Kidney capillary endothelial cell (primary cell): ENCODE results near the gene RBM18.

Experiments used
- DNase-seq: peaks from one replicate; pipeline ENCODE4 v3.0.0-alpha.2; 2018; ENCODE audit warnings: low spot score

The RBM18 gene

DNA sequence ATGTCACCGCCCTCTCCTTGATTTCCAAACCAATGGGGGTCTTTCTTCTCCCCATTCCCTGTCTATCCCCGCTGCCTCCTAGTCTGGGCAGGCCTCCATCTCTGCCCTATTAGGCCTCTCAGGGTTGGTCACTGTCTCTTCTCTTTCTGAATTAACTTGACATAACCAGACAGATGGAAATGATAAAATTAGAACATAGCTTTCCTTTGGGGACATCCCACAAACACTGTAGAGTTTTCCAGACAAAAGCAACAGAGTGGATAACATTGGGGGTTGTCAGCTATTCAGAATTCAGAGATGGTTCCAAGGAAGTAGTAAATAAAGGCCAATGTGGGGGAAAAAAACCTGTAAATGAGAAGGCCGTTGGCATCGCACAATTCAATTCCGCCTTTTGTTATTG, 60.6 kb downstream of the RBM18 start:
- no peak for DNase-seq

DNA sequence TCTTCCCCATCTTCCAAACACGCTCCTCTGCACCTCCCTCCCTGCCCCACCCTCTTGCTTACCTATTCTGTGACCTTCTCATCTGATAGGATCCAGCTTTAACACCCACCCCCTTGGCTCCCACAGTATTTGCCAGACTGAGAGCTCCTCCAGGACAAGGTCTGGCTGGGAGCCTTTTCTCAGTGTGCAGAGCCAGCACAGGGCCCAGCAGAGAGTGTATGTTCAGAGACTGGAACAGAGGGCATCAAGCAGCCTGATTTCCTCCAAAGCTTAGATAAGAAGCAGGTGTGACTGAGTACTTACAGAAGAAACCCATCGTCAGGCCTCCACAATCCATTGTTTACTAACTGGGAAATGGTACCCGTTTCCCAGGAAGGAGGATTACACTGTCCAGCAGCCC, 62.5 kb downstream of the RBM18 start:
- DNase-seq = no peak

DNA sequence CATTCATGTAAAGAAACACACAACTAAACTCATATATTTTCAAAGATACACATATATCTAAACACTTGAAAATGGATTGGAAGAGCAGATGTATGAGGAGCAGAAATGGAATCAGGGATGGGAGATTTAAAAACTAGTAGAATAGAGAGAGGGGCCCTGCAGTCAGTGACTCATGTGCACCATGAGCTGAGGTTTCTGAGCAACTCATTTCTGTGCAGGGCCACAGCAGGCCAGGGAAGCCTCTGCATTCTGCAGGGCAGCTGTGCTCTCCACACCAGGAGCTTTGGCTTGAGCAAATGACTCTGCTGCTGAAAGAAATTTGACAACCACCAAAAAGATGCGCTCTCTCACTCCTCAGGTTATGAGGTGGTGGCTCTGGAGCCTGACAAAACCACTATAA, 63.0 kb downstream of the RBM18 start:
- no peak for DNase-seq

DNA sequence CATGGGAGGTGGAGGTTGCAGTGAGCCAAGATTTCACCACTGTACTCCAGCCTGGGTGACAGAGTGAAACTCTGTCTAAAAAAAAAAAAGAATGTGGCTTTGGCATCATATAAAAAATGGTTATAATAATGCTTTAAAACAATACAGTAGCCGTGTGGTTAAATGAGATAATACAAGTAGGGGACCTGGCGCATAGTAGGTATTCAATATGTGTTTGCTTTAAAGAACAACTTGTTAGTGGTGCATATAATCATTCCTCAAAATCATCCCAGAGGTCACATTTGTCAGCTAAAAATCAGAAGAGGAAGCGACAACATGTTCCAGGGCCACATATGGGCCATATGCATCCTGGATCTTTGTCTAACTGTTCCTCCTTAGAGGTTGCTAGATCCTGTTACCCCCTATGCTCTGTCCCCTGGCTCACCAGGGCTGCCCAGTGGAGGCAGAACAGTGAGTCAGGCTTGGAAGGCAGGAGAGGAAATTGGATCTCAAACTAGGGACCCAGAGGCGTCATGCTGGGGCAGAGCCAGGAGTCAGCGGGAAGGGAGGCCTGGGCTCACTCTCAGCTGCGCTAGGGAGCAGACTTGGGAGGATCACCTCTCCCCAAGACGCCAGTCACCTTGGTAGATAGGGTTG, 63.6 kb downstream of the RBM18 start:
- DNase-seq = peak; percentile 79

DNA sequence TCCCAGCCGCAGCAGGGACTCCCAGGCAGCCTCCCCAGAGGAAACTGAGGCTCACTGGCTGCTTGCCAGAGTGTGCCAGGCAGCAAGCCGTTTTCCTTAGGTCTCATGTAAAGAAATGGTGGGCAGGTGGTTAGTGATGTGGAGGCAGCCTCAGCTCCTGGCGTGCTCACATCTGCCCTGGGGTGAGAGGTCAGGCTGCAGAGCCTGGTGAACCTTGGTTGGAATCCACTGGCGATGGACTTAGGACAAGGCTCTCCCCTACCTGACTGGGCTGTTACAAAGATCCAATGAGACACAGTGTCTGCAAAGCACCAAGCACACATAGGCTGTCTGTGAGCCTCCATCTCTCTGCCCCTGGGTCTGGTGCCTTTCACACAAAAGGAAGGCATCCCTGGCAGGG, 66.8 kb downstream of the RBM18 start:
- DNase-seq = no peak

DNA sequence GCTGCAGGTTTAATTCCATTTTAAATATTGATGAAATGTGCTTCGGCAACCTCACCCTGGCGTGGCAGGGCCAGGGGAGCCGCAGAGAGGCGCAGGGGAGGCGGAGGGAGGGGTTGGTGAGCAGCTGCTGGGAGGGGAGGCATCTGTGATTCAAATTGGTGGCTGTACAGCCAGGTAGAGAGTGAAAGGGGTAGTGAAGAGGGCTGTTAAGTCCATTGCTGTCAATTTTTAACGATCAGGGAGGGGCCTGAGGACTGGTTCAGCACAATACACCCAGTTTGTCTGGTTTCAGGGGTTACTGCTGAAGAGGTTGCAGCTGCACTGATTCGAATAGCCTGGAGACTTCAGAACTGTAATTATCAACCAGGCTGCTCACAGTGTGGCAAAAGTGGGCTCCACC, 67.2 kb downstream of the RBM18 start:
- no peak for DNase-seq

DNA sequence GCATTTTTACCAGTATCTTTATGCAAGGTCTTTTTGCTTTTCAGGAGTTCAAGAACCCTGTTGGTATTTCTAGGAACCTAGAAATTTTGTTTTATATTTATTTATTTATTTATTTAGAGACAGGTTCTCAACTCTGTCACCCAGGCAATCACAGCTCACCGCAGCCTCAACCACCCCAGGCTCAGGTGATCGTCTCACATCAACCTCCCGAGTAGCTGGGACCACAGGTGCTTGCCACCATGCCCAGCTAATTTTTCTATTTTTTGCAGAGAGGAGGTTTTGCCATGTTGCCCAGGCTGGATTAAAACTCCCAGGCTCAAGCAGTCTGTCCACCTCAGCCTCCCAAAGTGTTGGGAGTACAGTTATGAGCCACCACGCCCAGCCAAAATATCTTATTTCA, 68.8 kb downstream of the RBM18 start:
- DNase-seq = no peak

DNA sequence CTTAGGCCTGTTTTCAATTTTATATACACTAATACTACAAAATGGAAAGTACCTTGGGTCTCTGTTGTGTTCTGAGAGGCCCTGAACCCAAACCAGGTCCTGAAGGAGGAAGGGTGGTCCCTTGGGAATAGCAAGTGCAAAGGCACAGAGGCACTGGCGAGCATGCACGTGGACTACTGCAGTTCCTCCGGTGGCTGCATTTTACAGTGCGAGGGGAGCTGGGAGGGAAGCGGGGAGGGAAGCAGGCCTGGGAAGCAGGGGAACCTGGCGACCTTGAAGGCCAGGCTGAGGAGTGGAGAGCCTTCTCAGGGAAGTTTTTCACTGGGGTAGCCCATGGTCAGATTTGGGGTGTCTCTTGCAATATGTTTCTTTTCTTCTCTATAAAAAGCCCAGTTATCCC, 71.0 kb downstream of the RBM18 start:
- DNase-seq = no peak

DNA sequence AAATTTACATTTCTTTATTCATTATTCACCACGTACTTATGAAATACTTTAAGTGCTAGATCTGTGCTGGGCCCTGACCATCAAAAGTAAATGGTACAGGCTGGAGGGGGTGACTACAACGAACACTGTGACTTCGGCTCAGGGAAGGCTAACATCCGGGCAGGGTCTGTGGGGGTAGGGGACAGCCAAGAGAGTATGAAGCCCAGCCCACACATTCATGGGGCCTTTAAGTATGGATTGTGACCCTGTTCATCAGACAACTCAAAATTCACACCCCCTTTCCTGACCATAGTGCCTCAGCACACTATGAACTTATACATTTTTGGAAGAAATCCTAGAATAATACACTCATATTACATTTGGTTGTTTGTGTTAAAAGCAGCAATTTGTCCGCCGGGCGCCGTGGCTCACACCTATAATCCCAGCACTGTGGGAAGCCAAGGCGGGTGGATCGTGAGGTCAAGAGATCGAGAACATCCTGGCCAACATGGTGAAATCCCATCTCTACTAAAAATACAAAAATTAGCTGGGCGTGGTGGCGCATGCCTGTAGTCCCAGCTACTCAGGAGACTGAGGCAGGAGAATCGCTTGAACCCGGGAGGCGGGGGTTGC, 71.6 kb downstream of the RBM18 start:
- no peak for DNase-seq

DNA sequence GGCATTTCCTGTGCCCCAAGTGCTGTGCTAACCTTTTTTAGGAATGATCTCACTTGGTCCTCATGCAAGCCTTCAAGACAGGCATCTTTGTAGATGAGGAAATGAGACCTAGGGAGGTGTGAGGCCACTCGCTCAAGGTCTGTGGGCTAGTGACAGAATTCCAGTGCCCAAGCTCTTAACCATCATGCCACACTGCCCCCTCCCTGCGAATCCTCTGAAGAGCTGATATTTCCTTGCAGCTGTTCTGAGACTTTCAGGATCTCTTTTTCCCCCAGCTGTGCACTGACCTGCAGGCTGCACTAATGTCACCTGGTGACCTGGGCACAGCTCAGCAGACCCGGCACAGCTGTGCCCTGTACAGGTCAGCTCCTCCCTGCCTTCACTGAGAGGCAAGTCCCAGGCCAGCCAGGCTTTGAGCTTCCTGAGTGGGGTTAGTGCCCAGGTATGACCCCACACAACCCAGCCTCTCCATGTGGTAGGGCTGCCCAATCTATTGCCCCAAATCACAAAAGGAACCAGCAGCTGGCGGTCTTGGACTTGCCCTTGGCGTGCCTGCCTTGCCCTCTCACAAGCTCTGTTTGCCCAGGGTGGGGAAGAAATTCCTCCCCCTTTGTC, 72.3 kb downstream of the RBM18 start:
- no peak for DNase-seq

DNA sequence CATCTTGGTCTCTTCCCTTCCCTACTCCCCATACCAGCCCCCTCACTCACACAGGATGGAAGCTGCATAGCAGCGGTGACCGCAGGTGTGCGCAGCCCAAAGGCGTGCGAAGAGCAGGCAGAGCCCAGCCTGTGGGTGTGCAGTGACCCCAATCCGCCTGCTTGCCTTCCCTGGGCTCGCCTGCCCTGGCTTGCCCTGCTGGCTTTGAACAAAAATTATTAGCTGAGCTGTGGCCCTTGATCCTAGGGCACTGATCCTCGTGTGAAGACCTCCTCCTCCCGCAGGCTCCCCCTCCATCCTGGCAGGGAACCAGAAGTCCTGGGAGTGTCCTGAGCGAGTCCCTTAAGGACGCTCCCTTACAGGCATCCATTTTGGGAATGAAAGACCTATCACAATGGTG, 73.1 kb downstream of the RBM18 start:
- no peak for DNase-seq

DNA sequence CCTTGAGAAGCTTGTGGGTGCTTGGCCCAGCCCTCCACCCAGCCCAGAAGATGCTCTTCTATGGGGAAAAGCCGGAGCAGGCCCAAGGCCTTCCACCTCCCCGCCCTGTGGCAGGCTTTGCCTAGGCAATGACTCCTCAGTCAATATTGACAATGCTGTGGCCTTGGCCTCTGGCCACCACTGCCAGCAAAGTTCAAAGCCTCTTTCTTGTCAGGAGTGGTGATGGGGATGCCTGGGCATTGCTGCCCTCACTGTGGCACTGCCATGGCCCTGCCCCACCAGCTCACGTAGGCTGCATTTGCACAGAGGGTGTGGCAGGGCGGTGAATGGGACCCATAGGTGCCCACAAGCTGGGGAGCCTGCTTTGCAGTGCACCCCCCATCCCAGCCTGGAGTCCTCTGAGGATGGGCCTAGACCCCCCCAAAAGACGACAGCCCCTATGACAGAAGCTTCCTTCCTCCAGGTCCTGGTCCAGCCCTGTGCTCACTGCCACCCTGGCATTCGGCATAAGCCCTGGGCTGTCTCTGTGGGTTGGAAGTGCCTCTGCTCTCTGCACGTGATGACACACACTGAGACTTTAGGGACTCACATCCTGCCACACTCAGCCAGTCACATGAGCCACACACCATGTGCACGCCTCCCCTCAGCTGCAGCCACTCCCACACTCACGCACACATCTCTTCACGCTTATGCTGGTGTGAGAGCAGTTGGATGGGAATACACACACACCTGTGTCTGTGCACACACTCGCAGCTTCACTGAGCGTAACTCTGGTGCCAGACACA, 73.9 kb downstream of the RBM18 start:
- peak; percentile 73 for DNase-seq

DNA sequence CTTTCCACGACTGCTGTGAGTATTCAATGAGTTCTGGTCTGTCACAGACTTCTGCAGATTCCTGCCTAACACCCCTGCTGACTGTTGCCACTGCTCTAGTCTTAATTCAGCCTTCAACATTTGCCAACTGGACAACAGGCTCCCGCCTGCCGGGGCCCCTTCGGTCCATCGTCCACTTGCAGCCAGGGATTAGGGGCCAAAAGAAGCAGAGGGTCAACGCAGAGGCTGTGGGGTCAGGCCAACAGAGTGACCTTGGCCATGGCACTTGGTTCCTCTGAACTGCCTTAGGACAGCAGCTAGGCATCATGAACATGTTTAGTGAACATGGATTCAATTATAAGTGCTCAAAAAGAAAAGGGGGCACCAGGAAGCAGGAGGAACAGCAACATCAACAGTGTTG, 76.3 kb downstream of the RBM18 start:
- no peak for DNase-seq
